Ovary (tissue), 9 donors: ENCODE data around the gene FAM13A. TPM values are rescaled to one million over a fixed set of nuclear protein-coding genes. Genes with fewer than 3 reads are reported as not detected.

Experiments
- DNase-seq, 5 donors: peaks; one replicate each; pipeline ENCODE4 v3.0.0-alpha.2; 2019 to 2020
- H3K27ac ChIP-seq, 2 donors: fragments of 200-600 bp; one replicate each; pipeline versions ENCODE4 v1.5.1 to v1.8.0; 2019 to 2022
- H3K27me3 ChIP-seq: fragments of 200-600 bp; one replicate; pipeline ENCODE4 v1.8.0; 2022
- H3K36me3 ChIP-seq: fragments of 200-600 bp; sonication (generic); one replicate; pipeline ENCODE4 v1.5.1; 2019
- H3K4me1 ChIP-seq: one replicate; pipeline ENCODE4 v1.8.1; 2013; ENCODE audit warnings: mild to moderate bottlenecking, moderate library complexity; ENCODE audit not compliant: insufficient read depth
- H3K4me3 ChIP-seq: fragments of 200-600 bp; sonication (generic); one replicate; pipeline ENCODE4 v1.5.1; 2017
- H3K9me3 ChIP-seq, 2 donors: fragments of 200-600 bp in 1 of 2; sonication (generic) in 1 of 2; one replicate each; pipeline versions ENCODE4 v1.5.1 to v1.8.1; 2013 to 2019; ENCODE audit warnings: mild to moderate bottlenecking in 1 of 2, moderate library complexity in 1 of 2
- CTCF ChIP-seq, 3 donors: fragments of 450-650 bp in 2 of 3; fragments of 200-600 bp in 1 of 3; IDR thresholded peaks; one replicate each; pipeline versions ENCODE4 v1.5.1 to v1.8.0; 2016 to 2022; ENCODE audit warnings: antibody characterized with exemption in 3 of 3, mild to moderate bottlenecking in 1 of 3
- EP300 ChIP-seq: sonication (generic); formaldehyde crosslinking; IDR thresholded peaks from one replicate; pipeline ENCODE4 v1.6.1; 2017; ENCODE audit warnings: antibody characterized with exemption
- POLR2A ChIP-seq: fragments of 450-650 bp; IDR thresholded peaks from one replicate; pipeline ENCODE4 v1.6.1; 2017; ENCODE audit warnings: antibody characterized with exemption, mild to moderate bottlenecking, moderate library complexity
- WGBS, 3 donors: extraction: QIAGEN DNeasy Blood & Tissue Kit in 1 of 3; methylation state at CpG; one replicate each; pipeline versions ENCODE4 v1.1.5 to v1.1.7; 2013 to 2017; 5-methylcytosine and 5-hydroxymethylcytosine counted together
- intact Hi-C, 4 donors: fragments of 100-400 bp; cut with DNase I; formaldehyde crosslinking; loops; one replicate each; pipeline versions ENCODE4 v1.11.0 to v1.15.1; 2022 to 2023
- polyA plus RNA-seq, 2 donors: library from polyadenylated mRNA; stranded (reverse); fragments of 200-250 nt in 1 of 2; fragments of 350-450 nt in 1 of 2; fragmentation: Illumina TruSeq in 1 of 2; extraction: RNeasy Lipid Tissue Mini Kit (QIAGEN cat#74804) in 1 of 2; gene quantifications; one replicate each; pipeline ENCODE4 v1.2.3, GENCODE V29; 2013 to 2014
- total RNA-seq, 7 donors: library from RNA; depleted of rRNA in 2 of 7; stranded (reverse); fragments of >200 nt in 2 of 7; fragmentation: NEBNext Ultra II Directional in 3 of 7; extraction: Animal tissue kit (Norgen Biotek cat#: 25700) in 3 of 7; gene quantifications; one replicate each; pipeline versions ENCODE4 v1.1.0 to v1.2.4, GENCODE V29; 2016 to 2023
- donor health status: DM: no; HTN: no; CAD: no; lungs with moderate emphysema.
- donor health status: DM: no; HTN: no; CAD: no.
- donor health status: Bipolar disorder and iron deficiency.
- donor health status: DM: yes; HTN: yes; CAD: no.
- donor health status: DM: no; HTN: no; CAD: no.
- donor health status: DM: yes; HTN: yes; CAD: no.

The FAM13A gene
- total and polyA plus RNA-seq, 9 donors, result 16.7 to 51.8 (median 38.0) TPM

GRCh38 chr4:88878642-88879041 is 178.3 kb downstream of the FAM13A start:
- H3K9me3 ChIP-seq, result no peaks in the 10 kb centered on the region
- H3K36me3 ChIP-seq, result no peaks in the 10 kb centered on the region
- H3K27me3 ChIP-seq, result no peaks in the 10 kb centered on the region
- TF ChIP-seq CTCF (IDR thresholded peaks at IDR 0.05) (no peak), POLR2A (no peak), EP300 (no peak)
- DNase-seq, result no peak
- WGBS, 3 donors, result 79 to 90% (median 88%) methylated on average over 1 of the region's 1 CpG
- H3K27ac ChIP-seq, result no peak overlapping the region
- no peak overlapping the region for H3K4me3 ChIP-seq
- peaks cover 5% of the 10 kb centered on the region for H3K4me1 ChIP-seq
- intact Hi-C loops, result no loop called here

- no peak for TF ChIP-seq CTCF (IDR thresholded peaks at IDR 0.05)
- no peak for TF ChIP-seq EP300
- TF ChIP-seq POLR2A, result no peak
- Histone ChIP-seq H3K4me1 (no peaks in the 10 kb centered on the region), H3K27me3 (no peaks in the 10 kb centered on the region), H3K27ac (no peak overlapping the region), H3K4me3 (no peak overlapping the region), H3K36me3 (no peaks in the 10 kb centered on the region), H3K9me3 (no peaks in the 10 kb centered on the region)
- DNase-seq, result no peak
- intact Hi-C loops, result no loop called here
- WGBS, 3 donors, result 93 to 96% (median 94%) methylated on average over 9 of the region's 9 CpGs
These were observed 186.6 kb downstream of the FAM13A start for GRCh38 chr4:88870428-88870827.

GRCh38 chr4:88868510-88868909 is 188.5 kb downstream of the FAM13A start:
- intact Hi-C loops, result no loop called here
- H3K27ac ChIP-seq, result no peak overlapping the region
- H3K27me3 ChIP-seq, result no peaks in the 10 kb centered on the region
- no peaks in the 10 kb centered on the region for H3K36me3 ChIP-seq
- H3K4me3 ChIP-seq, result no peak overlapping the region
- DNase-seq, result no peak
- H3K4me1 ChIP-seq, result no peaks in the 10 kb centered on the region
- no peaks in the 10 kb centered on the region for H3K9me3 ChIP-seq
- WGBS, 3 donors, result 95 to 97% (median 95%) methylated on average over 3 of the region's 3 CpGs
- TF ChIP-seq POLR2A (no peak), CTCF (IDR thresholded peaks at IDR 0.05) (no peak), EP300 (no peak)

GRCh38 chr4:88866862-88867550 is 190.0 kb downstream of the FAM13A start:
- H3K36me3 ChIP-seq, result no peaks in the 10 kb centered on the region
- intact Hi-C loops, result no loop called here
- H3K9me3 ChIP-seq, result no peaks in the 10 kb centered on the region
- H3K27ac ChIP-seq, result no peak overlapping the region
- H3K4me1 ChIP-seq, result no peaks in the 10 kb centered on the region
- TF ChIP-seq CTCF (IDR thresholded peaks at IDR 0.05) (no peak), EP300 (no peak), POLR2A (no peak)
- DNase-seq, result no peak
- H3K27me3 ChIP-seq, result no peaks in the 10 kb centered on the region
- H3K4me3 ChIP-seq, result no peak overlapping the region
- WGBS, 3 donors, result 51 to 62% (median 61%) methylated on average over 4 of the region's 4 CpGs
